ENCODE data around the gene C17orf67. TPM values are rescaled to one million over a fixed set of nuclear protein-coding genes. Genes with fewer than 3 reads are reported as not detected.
A peak's percentile ranks its signal among the peaks of the same experiment; 100 is the strongest.

The C17orf67 gene
- total and polyA plus RNA-seq, 10 of the 15 experiments (the other 5 are each of a cell fraction or from before 2014, with no cell fraction given) = 0.24 to 3.3 (median 0.89) TPM

- Histone ChIP-seq H3K79me2 (ENCODE audit: control insufficient read depth, insufficient read depth, low read length) (peaks cover 59% of the 10 kb centered on the region), H3K4me3 (peak overlapping the region; percentile 79), H3K36me3 (ENCODE audit: control insufficient read depth in 2 of 2, insufficient read depth in 2 of 2, low read length in 1 of 2) (no peaks in the 10 kb centered on the region; a peak in 1 of 4 replicates), H3K9me3 (replicated peaks; ENCODE audit: control insufficient read depth, insufficient read depth, low read length) (no peaks in the 10 kb centered on the region), H3K9ac (ENCODE audit: control insufficient read depth, insufficient read depth, low read length) (peak overlapping the region; percentile 9; the same call in 1 of the 2 replicates), H2AFZ (ENCODE audit: control insufficient read depth, low read depth, low read length) (peak overlapping the region; percentile 22), H3K27ac (ENCODE audit: control insufficient read depth, insufficient read depth) (no peak overlapping the region; the same call in 1 of the 2 replicates), H3K4me1 (ENCODE audit: control insufficient read depth, insufficient read depth, low read length) (peaks cover 24% of the 10 kb centered on the region), H3K27me3 (replicated peaks in 1 of 2; ENCODE audit: control insufficient read depth in 2 of 2, insufficient read depth in 2 of 2, low read length in 1 of 2) (no peaks in the 10 kb centered on the region), H4K20me1 (ENCODE audit: control insufficient read depth, insufficient read depth) (no peaks in the 10 kb centered on the region), H3K4me2 (ENCODE audit: control insufficient read depth, insufficient read depth) (peak overlapping the region; percentile 61)
- intact Hi-C loops (cut with micrococcal nuclease; ENCODE audit: unreplicated experiment) (loop anchor here (2.0 to 10.0 kb wide), 2 partner anchors 76 to 252 kb away; partner anchors contain the start of gene AKAP1), in situ Hi-C loops (cut with MboI) (no loop called here)
- ATAC-seq (no peak), FAIRE-seq (peak; percentile 66), DNase-seq (ENCODE audit: low read depth, low spot score) (no peak)
- ChIA-PET CTCF (interaction anchor here (0.6 to 3.1 kb wide), 3 partner anchors 9 to 72 kb away, joined by 3 to 10 read pairs (median 3); no protein-coding TSS in a partner anchor), SMC1A (ENCODE audit: uncharacterized antibody, unreplicated experiment) (interaction anchor here (1.4 to 2.6 kb wide), 2 partner anchors 9 to 13 kb away, joined by 3 to 10 read pairs; no protein-coding TSS in a partner anchor), POLR2A (interaction anchor here (1.0 to 1.5 kb wide), 4 partner anchors 38 to 252 kb away, joined by 3 to 5 read pairs (median 3); partner anchors contain the start of genes AKAP1 and SCPEP1), RAD21 (ENCODE audit: unreplicated experiment) (interaction anchor here (1.2 to 2.0 kb wide), 3 partner anchors 11 to 81 kb away, joined by 4 to 5 read pairs (median 5); partner anchors contain the start of gene TRIM25)
- no peak for TF ChIP-seq HCFC1 (IDR thresholded peaks at IDR 0.05; ENCODE audit: low read length)
- 0 out of 2 replicates have a peak, but pooled peaks have one; percentile 22 for TF ChIP-seq RELB (IDR thresholded peaks at IDR 0.05; ENCODE audit: low read depth)
- TF ChIP-seq TCF7 (IDR thresholded peaks at IDR 0.05; ENCODE audit: borderline replicate concordance) = no peak
- 0% methylated on average over 4 of the region's 4 CpGs for WGBS (ENCODE audit: insufficient coverage, insufficient replicate concordance, low lambda C conversion rate, missing lambda C conversion rate)
- BruUV-seq (replicated peaks) = TSS peak; percentile 71
Observed at GRCh38 chr17:56832446-56832845, 1.3 kb downstream of the C17orf67 start.
